Fibroblast of lung (primary cell): ENCODE measurements around the gene PHEX. TPM values are rescaled to one million over a fixed set of nuclear protein-coding genes. Genes with fewer than 3 reads are reported as not detected.

Experiments used
- DNase-seq, 2 donors: peaks; one replicate each; pipeline versions ENCODE4 v3.0.0 to v3.0.0-alpha.2; 2010; ENCODE audit warnings: low read depth in 2 of 2
- H2AFZ ChIP-seq: 2 replicates; pipeline ENCODE4 v1.5.1; 2012; ENCODE audit warnings: low read length, control low read depth, inconsistent platforms
- H3K27ac ChIP-seq: 2 replicates; pipeline ENCODE4 v1.5.1; 2011; ENCODE audit warnings: low read length, control low read depth; ENCODE audit not compliant: insufficient read depth
- H3K27me3 ChIP-seq: 2 replicates; pipeline ENCODE4 v1.5.1; 2011; ENCODE audit warnings: mild to moderate bottlenecking, low read length; ENCODE audit not compliant: control insufficient read depth, insufficient read depth
- H3K36me3 ChIP-seq: 2 replicates; pipeline ENCODE4 v1.5.1; 2011; ENCODE audit warnings: low read length; ENCODE audit not compliant: control insufficient read depth, insufficient read depth
- H3K4me1 ChIP-seq: 2 replicates; pipeline ENCODE4 v1.5.1; 2011; ENCODE audit warnings: low read length; ENCODE audit not compliant: control insufficient read depth, insufficient read depth; ENCODE audit errors: extremely low read depth
- H3K4me2 ChIP-seq: 2 replicates; pipeline ENCODE4 v1.5.1; 2011; ENCODE audit warnings: low read length, control low read depth; ENCODE audit not compliant: insufficient read depth; ENCODE audit errors: extremely low read depth
- H3K4me3 ChIP-seq, 4 experiments: fragments of 200-600 bp in 1 of 4; sonication (generic) in 1 of 4; replicated peaks in 1 of 4; 2 replicates each; pipeline ENCODE4 v1.5.1; 2011 to 2016; ENCODE audit warnings: low read length in 4 of 4, low read depth in 3 of 4, mild to moderate bottlenecking in 3 of 4, control low read depth in 2 of 4, inconsistent platforms in 1 of 4, mixed read lengths in 1 of 4; ENCODE audit not compliant: insufficient read depth in 1 of 4; ENCODE audit errors: control extremely low read depth in 1 of 4
- H3K79me2 ChIP-seq: 2 replicates; pipeline ENCODE4 v1.5.1; 2012; ENCODE audit warnings: mild to moderate bottlenecking, low read length, inconsistent platforms; ENCODE audit not compliant: control insufficient read depth, insufficient read depth
- H3K9ac ChIP-seq: 2 replicates; pipeline ENCODE4 v1.5.1; 2011; ENCODE audit warnings: mild to moderate bottlenecking, low read length, control low read depth; ENCODE audit not compliant: insufficient read depth
- H3K9me3 ChIP-seq: 2 replicates; pipeline ENCODE4 v1.5.1; 2012; ENCODE audit warnings: low read depth, low read length; ENCODE audit not compliant: control insufficient read depth, insufficient read depth
- H4K20me1 ChIP-seq: 2 replicates; pipeline ENCODE4 v1.5.1; 2011; ENCODE audit warnings: low read length; ENCODE audit not compliant: control insufficient read depth, insufficient read depth; ENCODE audit errors: extremely low read depth
- CTCF ChIP-seq, 2 donors: IDR thresholded peaks in 1 of 2; conservative IDR thresholded peaks in 1 of 2; 1 replicate in 1 of 2; 2 replicates in 1 of 2; pipeline ENCODE4 v1.5.1; 2011 to 2012; ENCODE audit warnings: low read length in 2 of 2, control low read depth in 1 of 2, inconsistent platforms in 1 of 2, low read depth in 1 of 2, mild to moderate bottlenecking in 1 of 2
- EZH2 ChIP-seq: IDR thresholded peaks from 2 replicates; pipeline ENCODE4 v1.5.1; 2012; ENCODE audit warnings: low read length, control low read depth, mild to moderate bottlenecking; ENCODE audit errors: missing control alignments
- polyA plus RNA-seq, 2 donors: library from polyadenylated mRNA; depleted of rRNA in 1 of 2; stranded (reverse) in 1 of 2; unstranded in 1 of 2; fragments of >200 nt; gene quantifications; 2 replicates each; pipeline ENCODE4 v1.2.1, GENCODE V29; 2011 to 2012; ENCODE audit warnings: missing spikeins in 1 of 2
- total RNA-seq: library from RNA; depleted of rRNA; stranded (reverse); fragments of >200 nt; gene quantifications from 2 replicates; pipeline ENCODE4 v1.2.1, GENCODE V29; 2014

The PHEX gene
- total and polyA plus RNA-seq, 2 donors (not counting 1 experiment from before 2014, with no cell fraction given), result 1.2 to 1.7 TPM

GRCh38 chrX:22159071-22159470 is 126.9 kb downstream of the PHEX start:
- H3K27me3 ChIP-seq, result no peaks in the 10 kb centered on the region
- H3K27ac ChIP-seq, result no peak overlapping the region
- H3K4me1 ChIP-seq, result no peaks in the 10 kb centered on the region
- no peaks in the 10 kb centered on the region for H4K20me1 ChIP-seq
- DNase-seq, result peak; percentile 43 to 53
- H3K9ac ChIP-seq, result no peak overlapping the region
- no peak overlapping the region for H3K4me3 ChIP-seq
- TF ChIP-seq CTCF (conservative IDR thresholded peaks at IDR 0.05 in 1 of 2, IDR thresholded peaks at IDR 0.05 in 1 of 2; ENCODE audit: low read depth in 1 of 2, low read length in 2 of 2) (no peak), EZH2 (no peak)
- no peaks in the 10 kb centered on the region for H3K36me3 ChIP-seq
- H3K9me3 ChIP-seq, result no peaks in the 10 kb centered on the region
- no peak overlapping the region for H2AFZ ChIP-seq
- H3K79me2 ChIP-seq, result no peaks in the 10 kb centered on the region
- H3K4me2 ChIP-seq, result no peak overlapping the region

GRCh38 chrX:22163326-22163725 is 131.2 kb downstream of the PHEX start:
- Histone ChIP-seq H3K36me3 (no peaks in the 10 kb centered on the region), H3K4me2 (no peak overlapping the region), H2AFZ (no peak overlapping the region), H3K4me1 (peaks cover 4% of the 10 kb centered on the region), H3K79me2 (no peaks in the 10 kb centered on the region), H4K20me1 (no peaks in the 10 kb centered on the region), H3K9ac (no peak overlapping the region), H3K27ac (no peak overlapping the region), H3K27me3 (no peaks in the 10 kb centered on the region), H3K9me3 (no peaks in the 10 kb centered on the region), H3K4me3 (no peak overlapping the region)
- no peak for DNase-seq
- TF ChIP-seq EZH2 (no peak), CTCF (conservative IDR thresholded peaks at IDR 0.05 in 1 of 2, IDR thresholded peaks at IDR 0.05 in 1 of 2; ENCODE audit: low read depth in 1 of 2, low read length in 2 of 2) (no peak)

- Histone ChIP-seq H3K9me3 (no peaks in the 10 kb centered on the region), H3K36me3 (no peaks in the 10 kb centered on the region), H3K4me2 (no peak overlapping the region), H3K4me1 (peaks cover 4% of the 10 kb centered on the region), H4K20me1 (no peaks in the 10 kb centered on the region), H2AFZ (no peak overlapping the region), H3K4me3 (no peak overlapping the region), H3K27ac (no peak overlapping the region), H3K79me2 (no peaks in the 10 kb centered on the region), H3K27me3 (no peaks in the 10 kb centered on the region), H3K9ac (no peak overlapping the region)
- TF ChIP-seq EZH2 (no peak), CTCF (conservative IDR thresholded peaks at IDR 0.05 in 1 of 2, IDR thresholded peaks at IDR 0.05 in 1 of 2; ENCODE audit: low read depth in 1 of 2, low read length in 2 of 2) (no peak)
- DNase-seq, result peak; percentile 53 to 66
These were observed 132.8 kb downstream of the PHEX start for GRCh38 chrX:22164770-22165388.
